GM12878 (cell line): ENCODE data around the gene CXCR6. TPM values are rescaled to one million over a fixed set of nuclear protein-coding genes. Genes with fewer than 3 reads are reported as not detected.
A peak's percentile ranks its signal among the peaks of the same experiment; 100 is the strongest.

Source experiments
- ASH2L ChIP-seq: fragments of 300-600, 200-600 bp; sonication (generic); IDR thresholded peaks from 2 replicates; pipeline ENCODE4 v1.6.1; 2017; ENCODE audit warnings: low read depth, mild to moderate bottlenecking, borderline replicate concordance
- BHLHE40 ChIP-seq, 2 experiments: fragments of 450-650 bp in 1 of 2; IDR thresholded peaks; 2 replicates each; pipeline ENCODE4 v1.6.1; 2011 to 2017; ENCODE audit warnings: low read depth in 2 of 2, borderline replicate concordance in 1 of 2, improper control_type of control experiment in 1 of 2, low read length in 1 of 2, mild to moderate bottlenecking in 1 of 2
- CBFB ChIP-seq: IDR thresholded peaks from 2 replicates; pipeline ENCODE4 v1.6.1; 2016; ENCODE audit warnings: antibody characterized with exemption, low read depth
- E4F1 ChIP-seq: fragments of 450-650 bp; IDR thresholded peaks from 2 replicates; pipeline ENCODE4 v1.6.1; 2018; ENCODE audit warnings: borderline replicate concordance, mild to moderate bottlenecking; ENCODE audit not compliant: partially characterized antibody
- HCFC1 ChIP-seq: fragments of 150-350 bp; IDR thresholded peaks from 2 replicates; pipeline ENCODE4 v1.6.1; 2014; ENCODE audit warnings: low read length
- JUNB ChIP-seq: IDR thresholded peaks from 2 replicates; pipeline ENCODE4 v1.6.1; 2016; ENCODE audit warnings: antibody characterized with exemption, mild to moderate bottlenecking
- KAT2A ChIP-seq: conservative IDR thresholded peaks from 2 replicates; pipeline ENCODE4 v1.6.1; 2011; ENCODE audit warnings: low read depth, low read length; ENCODE audit not compliant: control insufficient read depth
- KLF5 ChIP-seq: fragments of 450-650 bp; IDR thresholded peaks from 2 replicates; pipeline ENCODE4 v1.6.1; 2014; ENCODE audit warnings: mild to moderate bottlenecking; ENCODE audit not compliant: partially characterized antibody
- MXI1 ChIP-seq: fragments of 150-350 bp; IDR thresholded peaks from 2 replicates; pipeline ENCODE4 v1.6.1; 2011; ENCODE audit warnings: low read depth, mild to moderate bottlenecking, inconsistent platforms, low read length, improper control_type of control experiment
- NFYB ChIP-seq: IDR thresholded peaks from 2 replicates; pipeline ENCODE4 v1.6.1; 2011; ENCODE audit warnings: low read depth, mild to moderate bottlenecking, low read length, improper control_type of control experiment, moderate library complexity; ENCODE audit not compliant: insufficient read depth
- NR2F1 ChIP-seq: fragments of 450-650 bp; conservative IDR thresholded peaks from 2 replicates; pipeline ENCODE4 v1.6.1; 2017; ENCODE audit warnings: mild to moderate bottlenecking
- POLR2AphosphoS5 ChIP-seq: IDR thresholded peaks from 2 replicates; pipeline ENCODE4 v1.6.1; 2011; ENCODE audit warnings: mild to moderate bottlenecking, low read length, inconsistent platforms
- RBBP5 ChIP-seq: fragments of 200-600 bp; sonication (generic); conservative IDR thresholded peaks from 2 replicates; pipeline ENCODE4 v1.6.1; 2016
- SKIL ChIP-seq: fragments of 450-650 bp; IDR thresholded peaks from 2 replicates; pipeline ENCODE4 v1.6.1; 2017; ENCODE audit warnings: mild to moderate bottlenecking, low read depth, inconsistent platforms; ENCODE audit not compliant: poor library complexity, severe bottlenecking
- YBX1 ChIP-seq: fragments of 450-650 bp; IDR thresholded peaks from 2 replicates; pipeline ENCODE4 v1.6.1; 2016; ENCODE audit warnings: antibody characterized with exemption
- ZBTB11 ChIP-seq: fragments of 450-650 bp; formaldehyde crosslinking; IDR thresholded peaks from 2 replicates; pipeline ENCODE4 v1.5.0; 2022; ENCODE audit warnings: mild to moderate bottlenecking, missing genetic modification characterization
- ZBTB40 ChIP-seq: fragments of 450-650 bp; IDR thresholded peaks from 2 replicates; pipeline ENCODE4 v1.6.1; 2016; ENCODE audit warnings: mild to moderate bottlenecking, moderate library complexity, borderline replicate concordance
- polyA plus RNA-seq, 11 experiments: library from polyadenylated mRNA; depleted of rRNA in 4 of 11; unstranded in 6 of 11; stranded (reverse) in 5 of 11; fragments of >200 nt; fragmentation: Nextera tagmentation in 4 of 11; fragmentation: Illumina TruSeq in 1 of 11; extraction: Ambion mirVana in 4 of 11; extraction: Trizol in 1 of 11; gene quantifications; 1 replicate in 1 of 11; 2 replicates in 10 of 11; pipeline versions ENCODE4 v1.2.1 to v1.2.3, GENCODE V29; 2011 to 2016; ENCODE audit warnings: inconsistent platforms in 2 of 11, missing spikeins in 2 of 11, low read depth in 1 of 11
- total RNA-seq, 4 experiments: library from RNA; depleted of rRNA in 3 of 4; stranded (reverse); fragments of >200 nt in 3 of 4; fragmentation: Illumina TruSeq in 1 of 4; extraction: Trizol in 1 of 4; gene quantifications; 2 replicates each; pipeline versions ENCODE4 v1.2.1 to v1.2.3, GENCODE V29; 2013 to 2021

Gene CXCR6
- total and polyA plus RNA-seq, 10 of the 15 experiments (the other 5 are each of a cell fraction or from before 2014, with no cell fraction given) = 0.04 to 0.20 (median 0.12) TPM; not detected in 5

GRCh38 chr3:45994419-45995235, 51.4 kb downstream of the CXCR6 start (continued):
- TF ChIP-seq ZBTB40 (no peak), KLF5 (no peak), POLR2AphosphoS5 (no peak; the same call in 1 of the 2 replicates), MXI1 (peak; percentile 88; the same call in 1 of the 2 replicates), E4F1 (no peak), NR2F1 (no peak), KAT2A (no peak), CBFB (0 out of 2 replicates have a peak, but pooled peaks have one; percentile 29), BHLHE40 (IDR thresholded peaks at IDR 0.05; ENCODE audit: borderline replicate concordance in 1 of 2, low read depth in 2 of 2, low read length in 1 of 2) (peak; percentile 49 to 62; a peak in 2 of 4 replicates), RBBP5 (no peak), JUNB (no peak), YBX1 (no peak), NFYB (no peak), SKIL (no peak), HCFC1 (no peak), ASH2L (no peak), ZBTB11 (CRISPR knock-in tag) (no peak)
